NCI-H2171 treated with DMSO at 0.1 percent for 48 hours (cell line): Measurements from ENCODE around the gene DPP9.

Source experiments
- DNase-seq: peaks from one replicate; lab custom pipeline; 2025; lab: John Stamatoyannopoulos, UW

DPP9 gene

DNA sequence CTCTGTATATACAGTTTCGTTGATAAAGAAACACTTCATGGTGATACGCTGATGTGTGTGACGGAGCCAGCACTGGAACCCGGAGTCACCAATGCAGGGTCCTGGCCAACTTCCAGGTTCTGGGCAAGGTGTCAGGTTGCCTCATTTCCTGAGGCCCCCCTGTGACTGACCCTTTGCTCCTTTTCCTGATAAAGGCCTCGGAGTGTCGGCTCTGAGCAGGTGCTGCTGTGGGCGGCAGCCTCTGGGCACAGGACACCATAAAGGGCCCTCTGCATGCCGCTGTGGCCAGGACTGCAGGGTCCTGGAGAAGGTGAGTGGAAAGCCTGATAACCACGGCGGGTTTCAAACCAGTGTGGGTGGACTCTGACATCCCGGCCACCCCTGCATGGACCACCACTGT lies 36.2 kb downstream of the DPP9 start:
- no peak for DNase-seq

DNA sequence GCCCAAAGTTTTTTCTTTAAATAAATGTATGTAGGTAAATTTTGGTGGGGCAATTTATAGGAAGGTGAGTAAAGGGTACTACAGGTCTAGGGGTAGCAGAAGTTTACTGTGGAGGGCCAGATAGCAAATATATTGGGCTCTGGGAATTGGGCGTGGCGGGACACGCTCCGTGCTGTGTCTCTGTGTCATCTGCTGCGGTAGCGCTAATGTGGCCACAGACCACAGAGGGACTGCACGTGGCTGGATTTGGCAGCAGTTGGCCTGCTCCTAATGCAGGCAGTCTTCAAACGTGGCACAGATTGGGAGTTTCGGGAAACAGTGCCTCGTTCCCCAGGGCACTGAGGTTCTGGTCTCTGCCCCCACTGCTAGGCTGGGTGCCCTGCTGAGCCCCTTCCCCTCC lies 36.9 kb downstream of the DPP9 start:
- DNase-seq: no peak

DNA sequence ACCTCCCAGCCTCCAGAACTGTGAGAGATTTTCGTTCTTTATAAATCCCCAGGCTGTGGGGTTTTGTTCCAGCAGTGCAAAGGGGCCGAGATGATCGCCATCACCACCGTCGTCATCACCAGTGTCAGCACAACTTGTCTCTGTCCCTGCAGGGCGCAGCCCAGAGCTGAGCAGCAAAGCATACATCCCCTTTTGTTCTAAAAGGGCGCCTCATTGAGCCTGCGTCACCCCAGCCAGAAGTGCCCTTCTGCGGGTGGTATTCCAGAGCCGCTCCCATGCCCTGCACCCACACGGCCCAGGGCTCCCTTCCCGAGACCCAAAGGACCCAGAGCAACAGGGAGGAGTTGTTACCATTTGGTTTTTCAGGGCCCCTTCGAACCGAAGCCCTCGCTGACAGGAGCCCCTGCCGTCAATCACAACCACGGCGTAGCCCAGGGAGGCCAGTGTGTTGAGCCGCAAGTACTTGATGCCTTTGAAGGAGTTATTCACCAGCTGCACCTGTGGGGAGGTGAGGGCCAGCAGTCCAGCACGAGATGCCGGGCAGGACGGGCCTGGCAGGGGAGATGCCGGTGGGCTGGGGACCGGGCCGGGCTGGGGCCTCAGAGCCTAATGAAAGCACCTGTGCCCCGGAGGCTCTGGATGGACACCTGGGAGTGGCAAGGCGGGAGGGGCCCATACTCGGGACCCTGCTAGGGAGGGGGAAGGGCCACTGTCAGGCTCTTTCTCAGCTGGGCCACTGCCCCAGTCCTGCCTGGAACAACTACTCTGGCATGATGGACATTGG lies 39.1 kb downstream of the DPP9 start:
- no peak for DNase-seq

DNA sequence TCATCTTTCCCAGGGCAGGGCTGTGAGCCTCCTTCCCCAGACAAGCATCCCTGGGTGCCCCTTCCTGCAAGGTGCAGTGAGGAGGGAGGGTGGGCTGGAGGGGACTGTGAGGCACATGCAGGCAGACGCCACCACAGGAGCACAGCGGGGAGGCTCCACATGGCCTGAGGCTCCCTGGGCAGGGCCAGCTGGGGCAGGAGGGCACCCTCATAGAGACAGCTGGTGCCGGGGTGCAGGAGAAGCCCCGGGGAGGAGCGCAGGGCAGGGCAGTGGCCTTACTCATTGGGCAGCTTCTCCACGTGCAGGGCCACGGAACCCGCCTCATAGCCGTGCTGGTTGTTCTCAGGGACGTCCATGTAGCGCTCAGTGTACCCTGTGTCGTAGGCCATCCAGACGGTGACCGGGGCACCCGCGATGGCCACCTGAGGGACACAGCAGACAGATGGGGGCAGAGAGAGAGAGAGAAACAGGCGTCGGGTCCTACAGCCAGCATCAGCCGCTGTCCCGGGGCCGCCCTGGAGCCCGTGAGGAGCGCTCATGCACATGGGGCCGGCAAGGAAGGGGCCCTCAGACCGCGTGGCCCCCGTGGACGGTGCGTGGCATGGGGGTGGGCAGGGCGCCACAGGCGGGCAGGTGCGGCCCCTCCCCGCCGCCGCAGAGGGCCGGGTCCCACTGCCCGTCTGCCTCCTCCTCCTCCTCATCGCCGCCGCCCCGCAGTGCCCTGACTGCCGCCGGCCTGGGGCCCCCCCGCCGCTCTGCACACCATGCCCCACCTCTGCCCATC lies 41.0 kb downstream of the DPP9 start:
- DNase-seq: no peak

DNA sequence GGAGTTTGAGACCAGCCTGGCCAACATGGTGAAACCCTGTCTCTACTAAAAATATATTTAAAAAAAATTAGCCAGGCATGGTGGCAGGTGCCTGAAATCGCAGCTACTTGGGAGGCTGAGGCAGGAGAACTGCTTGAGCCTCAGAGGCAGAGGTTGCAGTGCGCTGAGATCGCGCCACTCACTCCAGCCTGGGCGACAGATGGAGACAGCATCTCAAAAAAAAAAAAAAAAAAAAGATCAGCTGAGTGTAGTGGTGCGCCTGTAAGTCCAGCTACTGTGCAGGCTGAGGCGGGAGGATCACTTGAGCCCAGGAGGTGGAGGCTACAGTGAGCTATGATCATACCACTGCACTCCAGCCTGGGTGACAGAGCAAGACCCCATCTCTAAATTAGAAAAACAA lies 43.6 kb downstream of the DPP9 start:
- DNase-seq: peak; percentile 57

DNA sequence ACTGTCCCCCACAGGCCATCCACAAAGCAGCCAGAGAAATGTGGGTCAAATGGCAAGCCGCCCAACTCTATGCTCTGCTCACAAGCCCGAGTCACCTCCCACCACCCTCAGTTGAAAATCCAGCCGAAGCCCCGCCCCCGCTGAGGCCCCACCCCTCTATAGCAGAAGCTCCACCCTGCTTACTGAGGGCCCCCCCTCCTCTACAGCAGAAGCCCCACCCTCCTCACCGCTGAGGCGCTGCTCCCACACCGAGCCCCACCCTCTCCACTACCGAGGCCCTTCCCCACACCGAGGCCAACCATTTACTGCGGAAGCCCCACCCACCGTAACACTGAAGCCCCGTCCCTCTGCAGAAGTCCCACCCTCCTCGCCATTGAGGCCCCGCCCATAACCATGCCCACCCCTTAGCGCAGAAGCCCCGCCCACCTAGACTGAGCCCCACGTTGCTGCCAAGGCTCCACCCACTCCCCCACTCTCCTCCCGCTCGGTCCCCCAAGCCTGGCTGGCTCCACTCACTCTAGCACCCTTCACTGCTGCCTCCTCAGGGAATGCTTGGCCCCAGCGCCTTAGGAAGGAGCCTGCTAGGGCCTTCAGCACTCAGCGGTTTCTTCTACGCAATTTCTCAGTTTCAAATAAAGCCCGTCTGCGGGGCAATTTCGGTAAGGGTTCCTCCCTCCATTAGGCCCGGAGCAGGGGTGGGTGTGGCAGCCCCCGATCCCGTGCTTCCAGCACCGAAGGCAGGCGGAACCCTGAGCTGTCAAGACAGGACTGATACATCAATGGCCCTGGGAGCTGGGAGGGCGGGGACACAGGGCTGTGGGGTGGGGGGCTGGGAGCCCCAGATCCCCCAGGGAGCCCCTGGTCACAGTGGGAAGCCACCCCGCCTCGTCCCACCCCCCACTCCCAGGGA lies 44.5 kb downstream of the DPP9 start:
- no peak for DNase-seq

DNA sequence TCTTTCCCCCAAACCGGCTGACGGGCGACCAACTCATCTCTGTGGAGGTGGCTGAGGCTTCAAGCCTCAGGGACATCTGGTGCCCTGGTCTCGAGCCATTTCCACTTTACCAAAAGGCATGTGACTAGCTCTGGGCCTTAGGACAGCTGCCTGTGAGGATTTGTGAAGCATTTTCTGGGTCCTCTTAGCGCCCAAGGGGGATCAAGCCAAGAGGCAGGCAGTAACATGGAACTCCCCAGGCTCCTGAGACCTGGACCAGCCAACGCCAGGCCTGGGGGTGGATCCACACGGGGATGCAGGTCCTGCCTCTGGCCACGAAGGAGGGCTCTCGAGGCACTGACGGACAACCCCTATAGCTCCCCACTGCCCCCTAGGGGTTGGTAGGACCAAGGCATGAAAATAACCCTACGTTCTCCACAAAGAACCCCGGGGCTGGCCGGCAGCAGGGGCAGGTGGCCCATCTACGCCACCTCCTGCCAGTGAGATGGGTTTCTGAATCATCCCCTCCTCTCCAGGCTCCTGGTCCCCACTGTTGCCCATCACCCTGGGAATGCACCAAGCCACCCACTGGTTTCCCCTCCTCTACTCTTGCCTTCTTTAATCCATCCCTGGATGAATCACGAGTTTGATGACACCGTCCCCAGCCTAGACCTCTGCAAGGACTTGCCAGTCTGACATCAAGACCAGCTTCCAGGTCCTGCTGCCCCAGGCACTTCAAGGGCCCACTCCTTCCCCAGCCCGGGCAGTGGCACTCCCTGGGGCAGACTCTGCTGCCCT lies 46.5 kb downstream of the DPP9 start:
- DNase-seq: peak; percentile 8

DNA sequence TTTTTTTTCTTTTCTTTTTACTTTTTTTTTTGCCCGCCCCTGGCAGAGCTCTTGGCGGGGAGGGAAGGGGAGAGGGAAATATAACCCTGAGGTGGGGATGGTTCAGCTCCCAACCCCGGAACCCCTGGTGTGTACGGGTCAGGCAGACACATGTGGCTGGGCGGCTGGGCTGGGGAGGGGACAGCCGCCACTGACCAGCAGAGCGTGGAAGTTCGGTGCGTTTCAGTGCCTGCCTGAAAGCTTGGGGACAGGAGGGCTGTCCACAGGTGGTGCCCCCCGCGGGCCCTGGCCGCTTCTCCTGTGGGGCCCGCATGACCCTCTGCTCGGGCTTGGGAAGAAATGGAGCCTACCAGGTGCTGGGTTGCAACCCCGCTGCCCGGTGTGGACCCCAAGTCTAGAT lies 48.3 kb downstream of the DPP9 start:
- DNase-seq: no peak

DNA sequence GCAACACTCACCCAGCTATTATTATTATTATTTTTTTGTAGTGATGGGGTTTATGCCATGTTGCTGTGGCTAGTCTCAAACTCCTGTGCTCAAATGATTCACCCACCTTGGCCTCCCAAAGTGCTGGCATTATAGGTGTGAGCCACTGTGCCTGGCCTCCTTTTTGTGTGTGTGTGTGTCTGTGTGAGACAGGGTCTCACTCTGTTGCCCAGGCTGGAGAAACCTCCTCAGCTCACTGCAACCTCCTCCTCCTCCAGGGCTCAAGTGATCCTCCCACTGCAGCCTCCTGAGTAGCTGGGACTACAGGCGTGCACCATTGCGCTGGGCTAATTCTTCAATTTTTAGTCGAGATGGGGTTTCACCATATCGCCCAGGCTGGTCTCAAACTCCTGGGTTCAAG lies 49.9 kb downstream of the DPP9 start:
- no peak for DNase-seq

DNA sequence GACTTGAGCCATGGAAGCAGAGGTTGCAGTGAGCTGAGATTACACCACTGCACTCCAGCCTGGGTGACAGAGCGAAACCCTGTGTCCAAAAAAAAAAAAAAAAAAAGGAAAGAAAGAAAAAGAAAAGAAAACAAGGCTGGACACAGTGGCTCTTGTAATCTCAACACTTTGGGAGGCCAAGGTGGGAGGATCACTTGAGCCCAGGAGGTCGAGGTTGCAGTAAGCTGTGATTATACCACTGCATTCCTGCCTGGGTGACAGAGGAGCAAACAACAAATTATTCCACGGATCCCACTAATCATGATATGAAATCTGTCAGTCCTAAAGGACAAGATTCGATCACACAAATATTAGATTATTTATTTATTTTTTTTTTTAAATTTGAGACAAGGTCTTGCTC lies 50.4 kb downstream of the DPP9 start:
- no peak for DNase-seq

DNA sequence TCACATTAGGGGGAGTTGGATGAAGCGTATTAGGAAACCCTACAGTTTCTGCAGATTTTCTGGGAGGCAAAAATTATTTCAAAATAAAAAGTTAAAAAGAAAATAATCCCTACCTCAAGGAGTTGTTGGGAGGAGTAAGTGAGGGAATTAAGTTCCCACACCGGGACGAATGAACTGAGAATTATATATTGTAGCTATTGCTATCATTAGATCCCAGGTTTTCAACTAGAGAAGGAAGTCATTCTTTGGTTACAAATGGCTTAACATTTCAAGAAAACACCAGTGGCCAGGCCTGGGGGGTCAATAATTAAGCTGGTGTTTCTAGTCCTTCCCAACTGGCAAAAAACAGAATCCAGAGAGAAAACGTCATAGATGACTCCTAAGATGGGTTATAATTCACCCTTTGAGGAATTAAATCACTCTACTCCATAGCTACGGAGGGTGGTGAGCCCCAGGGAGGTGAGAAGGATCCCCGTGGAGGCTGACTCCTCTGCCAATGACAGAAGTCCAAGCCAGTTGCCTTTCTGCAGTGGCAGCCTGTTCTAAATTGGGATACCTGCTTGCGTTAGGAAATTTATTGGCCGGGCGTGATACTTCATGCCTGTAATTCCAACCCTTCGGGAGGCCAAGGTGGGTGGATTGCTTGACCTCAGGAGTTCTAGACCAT lies 52.3 kb downstream of the DPP9 start:
- DNase-seq: no peak

DNA sequence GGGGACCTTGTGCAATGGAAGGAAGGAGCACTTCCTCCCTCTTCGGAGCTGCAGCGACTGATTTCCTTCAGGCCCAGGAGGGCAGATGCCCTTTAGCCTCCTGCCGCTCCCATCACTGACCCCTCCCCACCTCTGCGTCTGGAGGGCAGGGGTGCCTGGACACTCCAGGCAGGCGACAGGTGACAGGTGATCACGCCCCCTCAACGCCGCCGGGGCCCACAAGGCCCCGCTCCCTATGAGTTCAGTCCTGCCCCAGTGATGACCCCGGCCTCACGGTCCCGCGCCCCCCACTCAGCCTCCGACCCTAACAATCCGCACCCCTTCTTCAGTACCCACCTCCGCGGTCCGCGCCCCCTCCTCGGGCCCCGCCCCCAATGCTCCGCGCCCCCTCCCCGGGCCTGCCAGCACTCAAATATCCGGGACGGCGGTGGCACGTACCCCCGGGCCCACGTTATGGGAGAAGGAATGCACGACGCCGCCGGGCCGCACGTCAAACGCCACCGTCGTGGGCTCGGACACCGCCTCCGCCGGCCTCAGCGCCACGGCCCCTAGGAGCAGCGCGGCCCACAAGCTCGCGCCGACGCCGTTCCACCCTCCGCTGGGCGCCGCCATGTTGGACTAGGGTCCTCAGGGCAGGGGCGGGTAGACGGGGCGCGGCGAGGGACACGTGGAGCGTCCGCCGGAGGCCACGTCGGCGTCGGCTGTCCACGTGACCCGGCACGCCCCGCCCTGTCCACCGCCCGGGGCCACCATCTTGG lies 53.7 kb downstream of the DPP9 start, which contains the start of gene MYDGF:
MYDGF (minus strand) TSS at position 620 of the 758 bp plus-strand sequence; CDS start at position 612, 8 bp downstream.
- peak; percentile 81 for DNase-seq

DNA sequence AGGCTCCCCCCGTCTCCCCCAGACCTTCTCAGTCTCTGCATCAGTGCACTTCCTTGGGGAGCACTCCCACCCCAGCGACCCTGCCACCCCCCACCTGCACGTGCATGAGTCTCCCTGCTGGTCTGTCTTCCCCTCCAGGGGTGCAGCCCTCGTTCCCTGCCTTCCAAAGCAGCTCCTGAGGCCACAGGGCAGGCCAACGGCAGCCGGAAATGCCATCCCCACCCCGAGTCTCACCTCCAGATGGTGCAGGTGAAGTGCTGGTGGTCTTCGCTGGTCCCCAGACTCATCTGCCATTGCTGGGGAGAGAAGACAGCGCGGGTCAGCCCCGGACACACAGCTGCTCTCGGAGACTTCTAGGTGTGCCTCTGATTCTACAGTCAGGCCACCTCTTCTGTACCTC lies 59.0 kb downstream of the DPP9 start:
- no peak for DNase-seq

DNA sequence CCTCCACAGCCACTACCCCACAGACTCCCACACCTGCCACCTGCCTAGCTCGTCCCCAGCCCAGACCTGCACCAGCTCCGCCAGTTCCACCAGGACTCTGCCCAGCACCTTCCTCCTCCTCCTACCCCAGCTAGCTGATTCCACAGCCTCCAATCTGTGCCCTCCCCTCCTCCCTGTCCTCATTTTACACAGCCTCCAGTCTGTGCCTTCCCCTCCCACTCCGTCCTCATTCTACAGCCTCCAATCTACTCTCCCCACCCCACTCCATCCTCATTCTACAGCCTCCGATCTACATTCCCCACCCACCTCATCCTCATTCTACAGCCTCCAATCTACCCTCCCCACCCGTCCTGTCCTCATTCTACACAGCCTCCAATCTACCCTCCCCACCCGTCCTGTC lies 60.8 kb downstream of the DPP9 start:
- no peak for DNase-seq

DNA sequence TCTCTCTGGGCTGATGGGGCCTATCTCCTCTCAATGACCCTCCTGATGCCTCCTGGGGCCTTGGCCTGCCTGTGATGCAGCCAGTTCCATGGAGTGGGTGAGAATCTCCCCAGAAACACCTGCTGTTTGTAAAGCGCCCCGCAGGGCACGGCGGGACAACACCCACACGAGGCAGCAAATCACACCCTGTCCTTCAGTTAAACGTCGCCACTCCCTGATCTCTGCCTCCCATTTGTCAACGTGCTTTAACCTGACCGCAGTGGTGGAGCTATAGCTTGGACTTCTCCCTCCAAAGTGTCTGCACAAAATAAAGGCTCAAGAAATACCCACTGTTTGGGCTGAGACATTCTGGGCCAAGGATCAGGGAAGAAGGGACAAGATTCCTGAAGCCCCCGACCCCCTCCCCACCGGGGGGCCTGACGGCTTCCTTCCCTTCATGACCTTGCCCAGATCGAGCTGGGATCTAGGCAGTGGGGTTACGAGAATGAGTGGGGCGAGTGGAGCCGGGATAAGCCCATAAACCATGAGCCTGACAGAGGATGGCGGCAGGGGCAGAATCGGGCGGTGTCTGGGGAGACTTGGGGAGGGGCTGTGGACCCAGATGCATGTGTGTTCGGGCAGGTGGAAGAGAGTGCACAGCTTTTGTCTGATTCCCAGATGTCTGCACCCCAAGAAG lies 61.5 kb downstream of the DPP9 start:
- no peak for DNase-seq

DNA sequence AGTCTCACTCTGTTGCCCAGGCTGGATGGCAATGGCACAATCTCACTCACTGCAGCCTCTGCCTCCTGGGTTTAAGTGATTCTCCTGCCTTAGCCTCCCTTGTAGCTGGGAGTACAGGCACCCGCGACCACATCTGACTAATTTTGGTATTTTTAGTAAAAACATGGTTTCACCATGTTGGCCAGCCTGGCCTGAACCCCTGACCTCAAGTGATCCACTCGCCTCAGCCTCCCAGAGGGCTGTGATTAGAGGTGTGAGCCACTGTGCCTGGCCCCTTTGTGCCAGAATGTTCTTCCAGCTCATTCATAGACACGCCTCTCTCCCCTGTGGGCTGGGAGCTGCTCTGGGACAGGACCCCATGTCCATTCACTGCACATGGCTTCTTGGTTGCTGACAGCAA lies 62.6 kb downstream of the DPP9 start:
- no peak for DNase-seq

DNA sequence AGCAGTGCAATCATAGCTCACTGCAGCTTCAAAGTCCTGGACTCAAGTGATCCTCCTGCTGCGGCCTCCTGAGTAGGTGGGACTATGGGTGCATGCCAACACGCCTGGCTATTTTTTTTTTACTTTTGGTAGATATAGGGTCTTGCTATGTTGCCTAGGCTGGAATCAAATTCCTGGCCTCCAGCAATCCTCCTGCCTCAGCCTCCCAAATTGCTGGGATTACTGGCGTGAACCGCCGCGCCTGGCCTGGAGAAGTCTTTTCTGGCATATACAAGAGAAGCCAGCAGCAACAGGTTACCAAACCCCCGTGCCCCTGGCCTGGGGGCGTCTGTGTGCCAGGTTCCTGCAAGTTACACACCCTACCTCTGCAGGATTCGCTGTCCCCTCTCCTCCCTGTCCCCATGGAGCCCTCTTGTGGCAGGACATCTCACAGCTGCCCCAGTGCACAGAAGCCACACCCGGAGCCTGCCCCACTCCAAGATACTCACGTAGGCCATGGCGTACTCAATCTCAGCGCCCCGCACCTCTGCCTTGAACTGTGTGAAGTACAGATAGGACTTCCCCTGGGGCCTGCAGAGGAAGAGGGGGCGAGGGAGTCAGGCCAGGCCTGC lies 63.4 kb downstream of the DPP9 start:
- peak; percentile 52 for DNase-seq

DNA sequence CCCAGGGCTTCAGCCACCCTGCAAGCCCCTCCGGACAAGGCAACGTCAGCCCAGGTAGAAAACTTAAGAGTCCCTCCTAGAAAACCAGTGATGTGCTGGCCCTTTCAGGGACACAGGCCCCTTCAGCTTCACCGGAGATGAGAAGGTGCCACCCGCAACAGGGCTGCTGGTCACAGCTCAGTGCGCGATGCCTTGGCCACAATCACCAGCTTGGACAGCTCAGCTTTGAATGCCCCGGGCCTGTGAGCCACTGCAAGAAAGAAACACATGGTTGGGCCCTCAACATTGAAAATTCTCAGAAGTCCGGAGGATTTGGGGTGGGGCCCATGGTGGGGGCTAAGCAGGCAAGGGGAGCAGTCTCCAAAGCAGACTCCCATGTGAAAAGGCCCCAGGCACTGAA lies 65.8 kb downstream of the DPP9 start:
- DNase-seq: no peak

DNA sequence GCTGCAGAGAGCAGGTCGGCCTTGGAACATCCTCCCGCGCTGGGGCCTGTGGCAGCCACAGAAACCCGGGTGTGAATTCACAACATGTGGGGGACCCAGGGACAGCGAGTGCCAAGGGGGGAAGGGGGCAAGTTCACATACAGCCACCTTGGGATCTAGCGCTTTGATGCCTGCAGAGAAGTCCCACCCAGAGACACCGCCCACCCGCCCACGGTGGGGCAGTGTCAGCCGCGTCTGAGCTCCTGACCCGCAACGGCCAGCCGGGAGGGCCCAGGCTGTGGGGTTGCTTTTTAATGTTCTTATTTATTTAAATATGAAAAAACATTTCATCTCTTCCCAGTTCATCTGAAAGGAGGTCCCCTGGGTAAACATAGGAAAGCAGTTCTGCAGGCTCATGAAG lies 66.4 kb downstream of the DPP9 start:
- no peak for DNase-seq
